Keratinocyte (primary cell): Measurements from ENCODE around the gene TAP1.

Source experiments
- EZH2 ChIP-seq: IDR thresholded peaks from one replicate; pipeline ENCODE4 v1.6.1; 2012; ENCODE audit warnings: inconsistent platforms, mild to moderate bottlenecking, low read length, moderate library complexity
- TF ChIP-seq, protein P1 (sequence below), 3 experiments: IDR thresholded peaks in 1 of 3; conservative IDR thresholded peaks in 1 of 3; optimal IDR thresholded peaks in 1 of 3; 2 replicates in 2 of 3; 3 replicates in 1 of 3; pipeline versions ENCODE3 to v1.5.1; 2011; ENCODE audit warnings: low read length in 3 of 3, mild to moderate bottlenecking in 3 of 3, moderate library complexity in 2 of 3, control low read depth in 1 of 3, inconsistent platforms in 1 of 3; ENCODE audit not compliant: insufficient read depth in 2 of 3; ENCODE audit errors: extremely low read depth in 1 of 3

DNA sequence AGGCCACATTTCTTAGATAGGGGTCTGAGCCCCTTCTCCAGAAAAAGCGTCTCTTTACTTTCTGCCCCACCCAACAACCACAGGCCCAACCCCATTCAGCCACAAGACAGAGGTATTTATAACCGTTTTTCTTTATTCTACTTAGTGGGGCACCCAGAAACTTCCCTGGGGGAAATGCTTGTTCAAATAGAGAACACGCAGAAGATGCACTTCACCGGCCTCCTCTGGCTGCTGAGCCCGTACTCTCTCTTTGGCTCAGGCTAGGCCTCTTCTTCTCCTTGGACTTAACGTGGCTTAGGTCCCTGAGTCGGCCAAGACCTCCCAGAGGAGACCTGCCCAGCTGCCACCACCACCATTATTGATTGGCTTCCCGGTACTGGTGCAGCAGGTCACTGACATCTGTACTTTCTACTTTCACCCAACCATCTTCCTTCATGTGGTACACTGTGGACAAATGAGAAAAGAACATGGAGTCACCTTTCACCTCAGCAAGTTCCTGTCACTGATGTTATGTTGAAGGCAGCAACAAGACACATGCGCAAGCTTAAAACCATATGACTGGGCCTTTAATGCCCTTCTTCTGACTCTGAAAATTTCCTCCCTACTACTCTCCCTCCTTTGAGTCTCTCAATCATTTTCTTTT is 12.8 kb downstream of the TAP1 start:
- TF ChIP-seq, protein P1, sequence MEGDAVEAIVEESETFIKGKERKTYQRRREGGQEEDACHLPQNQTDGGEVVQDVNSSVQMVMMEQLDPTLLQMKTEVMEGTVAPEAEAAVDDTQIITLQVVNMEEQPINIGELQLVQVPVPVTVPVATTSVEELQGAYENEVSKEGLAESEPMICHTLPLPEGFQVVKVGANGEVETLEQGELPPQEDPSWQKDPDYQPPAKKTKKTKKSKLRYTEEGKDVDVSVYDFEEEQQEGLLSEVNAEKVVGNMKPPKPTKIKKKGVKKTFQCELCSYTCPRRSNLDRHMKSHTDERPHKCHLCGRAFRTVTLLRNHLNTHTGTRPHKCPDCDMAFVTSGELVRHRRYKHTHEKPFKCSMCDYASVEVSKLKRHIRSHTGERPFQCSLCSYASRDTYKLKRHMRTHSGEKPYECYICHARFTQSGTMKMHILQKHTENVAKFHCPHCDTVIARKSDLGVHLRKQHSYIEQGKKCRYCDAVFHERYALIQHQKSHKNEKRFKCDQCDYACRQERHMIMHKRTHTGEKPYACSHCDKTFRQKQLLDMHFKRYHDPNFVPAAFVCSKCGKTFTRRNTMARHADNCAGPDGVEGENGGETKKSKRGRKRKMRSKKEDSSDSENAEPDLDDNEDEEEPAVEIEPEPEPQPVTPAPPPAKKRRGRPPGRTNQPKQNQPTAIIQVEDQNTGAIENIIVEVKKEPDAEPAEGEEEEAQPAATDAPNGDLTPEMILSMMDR (optimal IDR thresholded peaks at IDR 0.05 in 1 of 3, IDR thresholded peaks at IDR 0.05 in 1 of 3, conservative IDR thresholded peaks at IDR 0.05 in 1 of 3; ENCODE audit: extremely low read depth in 1 of 3, insufficient read depth in 2 of 3, low read length in 3 of 3), result no peak
- TF ChIP-seq EZH2, result no peak
